ENCODE results near the gene SRGAP3.
"Not testable (repeated sequence)": the region's sequence is repeated elsewhere in the genome, so short reads cannot be mapped to it uniquely, and the experiment has no call there.

Gene SRGAP3

DNA sequence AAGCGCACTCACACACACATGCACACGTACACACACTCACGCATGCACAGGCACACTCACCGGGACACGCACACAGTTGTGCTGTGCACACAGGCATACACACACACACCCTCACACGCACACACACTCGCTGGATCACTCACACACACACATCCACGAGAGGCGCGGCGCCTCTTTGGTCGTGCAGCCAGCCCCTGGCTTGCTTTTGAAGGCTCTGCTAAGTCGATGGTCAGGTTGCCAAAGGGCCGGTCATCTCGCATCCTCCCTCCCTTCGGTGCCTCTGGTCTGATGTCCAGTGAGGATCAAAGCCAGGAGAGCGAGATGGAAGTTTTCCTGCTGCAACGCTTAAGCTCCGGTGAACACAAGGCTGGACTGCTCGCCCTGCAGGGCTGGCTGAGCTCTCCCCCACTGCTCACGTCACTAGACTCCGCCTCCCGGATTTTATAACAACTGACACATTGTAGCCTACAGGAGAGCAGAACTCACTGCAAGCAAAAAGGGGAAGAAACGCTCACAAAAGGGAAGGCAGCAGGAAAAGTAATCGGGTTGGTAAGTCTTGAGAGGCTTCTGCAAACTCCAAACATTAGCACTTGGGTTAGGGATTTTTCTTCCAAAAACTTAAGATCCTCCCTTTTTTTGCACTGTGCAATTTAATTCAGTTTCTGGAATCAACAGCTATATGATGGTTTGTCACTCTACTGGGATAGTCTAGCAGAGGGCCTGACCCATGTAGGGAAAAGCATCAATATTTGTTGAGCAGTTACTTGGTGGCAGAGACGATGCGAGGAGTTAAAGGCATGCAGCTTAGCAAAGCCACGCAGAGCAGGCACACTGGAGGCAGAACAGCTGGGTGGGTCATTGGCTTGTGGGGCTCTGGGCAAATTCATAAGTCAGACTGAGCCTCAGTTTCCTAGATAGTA is at the start of gene SRGAP3:
TSS of gene SRGAP3 (minus strand) at position 374 of the 920 bp plus-strand sequence. CDS start 695 bp downstream, outside the sequence.
- DNase-seq, result peak; percentile 64 to 67

DNA sequence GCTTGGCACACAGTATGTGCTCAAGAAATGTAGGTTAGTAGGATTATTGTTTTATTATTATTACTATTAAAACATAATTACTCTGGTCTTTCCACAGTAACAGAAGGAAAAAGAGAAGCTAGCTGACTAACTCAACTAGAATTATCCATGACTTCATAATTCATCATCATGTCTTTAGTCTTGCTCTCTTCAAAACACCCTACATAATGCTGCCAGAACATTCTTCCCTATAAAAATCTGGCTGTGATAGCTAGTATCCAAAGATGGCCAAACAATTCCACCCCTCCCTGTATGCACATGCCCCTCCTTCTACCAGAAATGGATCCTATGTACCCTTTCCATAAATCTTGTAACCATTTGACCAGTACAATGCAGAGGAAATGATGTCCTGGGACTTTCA is 48.8 kb upstream of the SRGAP3 start:
- DNase-seq, result no peak

DNA sequence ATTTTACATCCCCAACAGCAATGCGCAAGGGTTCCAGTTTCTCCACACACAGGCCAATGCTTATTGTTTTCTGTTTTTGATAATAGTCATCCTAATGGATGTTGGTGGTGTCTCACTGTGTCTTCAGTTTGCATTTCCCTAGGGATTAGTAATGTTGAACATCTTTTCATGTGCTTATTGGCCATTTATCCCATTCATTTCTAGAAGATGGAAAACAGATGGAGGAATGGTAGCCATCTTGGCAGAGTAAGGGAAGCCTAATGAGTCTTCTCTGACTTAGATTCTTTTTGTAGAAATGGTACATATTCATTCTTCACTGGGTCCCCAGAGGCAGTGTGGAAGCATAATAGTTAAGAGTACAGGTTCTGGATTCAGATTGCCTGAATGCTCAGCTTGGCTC is 46.8 kb upstream of the SRGAP3 start:
- DNase-seq, result no peak

GRCh38 chr3:9295007-9295406 is 45.6 kb upstream of the SRGAP3 start:
- DNase-seq, result no peak

- not testable (repeated sequence) for DNase-seq
These were observed 44.5 kb upstream of the SRGAP3 start for GRCh38 chr3:9293953-9294352.

DNA sequence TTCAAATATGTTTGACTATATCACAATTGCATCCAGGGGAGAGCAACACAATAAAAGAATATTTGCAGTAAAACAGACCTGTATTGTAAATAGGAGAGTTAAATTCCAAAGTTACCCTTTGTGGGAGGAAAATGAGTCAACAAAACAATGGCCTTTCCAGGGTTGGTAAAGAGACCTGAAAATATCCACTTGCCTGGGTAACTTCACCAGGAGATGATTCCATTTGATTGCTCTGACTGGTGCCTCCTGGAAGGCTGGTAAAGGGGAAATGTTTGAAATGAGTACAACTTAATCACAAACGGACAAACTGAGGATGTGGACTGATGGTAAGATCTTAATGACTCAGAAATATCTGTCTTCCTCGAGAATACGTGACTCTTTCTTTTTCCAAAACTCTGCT is 43.6 kb upstream of the SRGAP3 start:
- no peak for DNase-seq

DNA sequence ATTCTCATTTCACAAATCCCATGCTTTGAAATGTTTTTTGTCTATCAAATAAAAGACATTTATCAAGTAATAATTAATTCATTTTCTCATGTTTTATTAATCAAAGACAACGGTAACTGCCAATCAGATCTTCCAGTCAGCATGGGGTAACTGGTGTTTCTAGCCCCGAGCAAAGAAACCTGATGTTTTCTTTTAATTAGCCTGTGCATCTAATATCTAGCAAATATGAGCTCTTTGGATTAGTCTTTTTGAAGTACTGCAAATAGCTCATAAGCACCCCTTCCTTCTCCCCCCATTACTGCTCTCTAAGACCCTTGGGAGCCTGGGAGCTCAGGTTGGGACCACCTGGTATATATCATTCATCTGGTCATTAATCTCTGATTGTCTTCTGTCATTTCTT is 43.1 kb upstream of the SRGAP3 start:
- DNase-seq, result no peak

GRCh38 chr3:9291821-9292410 is 42.5 kb upstream of the SRGAP3 start:
- no peak for DNase-seq

DNA sequence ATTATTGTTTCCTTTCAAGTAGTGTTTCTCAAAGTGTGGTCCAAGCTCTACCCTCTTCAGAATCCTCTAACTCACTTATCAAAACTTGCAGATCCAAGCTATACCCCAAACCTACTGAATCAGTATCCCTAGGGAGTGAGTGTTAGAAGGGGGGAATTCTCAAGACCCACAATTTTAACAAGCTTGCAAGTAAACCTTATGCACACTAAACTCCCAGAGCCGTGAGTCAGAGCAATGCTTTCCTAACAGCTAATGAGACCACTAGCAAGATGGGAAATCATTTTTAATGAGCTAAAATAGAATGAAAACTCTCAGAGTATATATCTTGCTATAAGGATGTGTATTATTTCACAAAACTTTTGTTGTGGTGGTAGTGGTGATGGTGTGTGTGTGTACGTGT is 41.1 kb upstream of the SRGAP3 start:
- DNase-seq, result no peak

- not testable (repeated sequence) for DNase-seq
These were observed 32.1 kb upstream of the SRGAP3 start for GRCh38 chr3:9281533-9281932.

DNA sequence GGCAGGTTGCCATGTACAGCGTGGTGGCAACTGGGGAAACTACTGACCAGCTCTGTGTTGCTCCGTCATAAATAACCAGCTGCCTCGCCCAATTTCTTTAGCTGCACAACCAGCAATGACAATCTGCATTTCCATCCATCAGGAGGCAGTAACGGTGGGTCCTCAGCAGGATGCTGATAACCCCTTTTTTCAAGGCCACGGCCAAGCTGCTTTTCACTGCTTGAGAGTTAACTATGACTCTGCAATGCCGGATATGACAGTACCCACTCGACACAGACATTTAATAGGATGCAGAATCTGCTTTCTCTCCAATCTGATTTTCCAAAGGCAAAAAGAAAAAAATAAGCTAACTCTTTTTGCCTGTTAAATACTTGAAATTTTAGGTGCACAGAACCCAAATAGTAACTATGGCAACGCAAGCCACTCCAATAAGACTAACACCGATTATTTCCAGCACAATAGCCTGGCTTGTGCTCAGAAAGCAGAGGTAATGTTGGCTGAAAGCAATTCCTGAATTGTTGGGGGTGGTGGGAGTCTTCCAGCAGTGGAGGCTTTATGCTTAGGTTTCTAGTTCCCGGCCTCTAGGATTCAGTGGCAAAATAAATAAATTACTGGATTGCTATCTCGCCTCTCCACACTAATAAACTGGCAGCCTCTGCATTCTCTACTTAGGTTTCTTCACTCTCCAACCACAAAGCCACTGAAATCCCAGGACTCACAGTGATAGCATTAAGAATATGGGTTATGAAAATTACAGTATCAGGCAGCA is 31.2 kb upstream of the SRGAP3 start:
- DNase-seq, result no peak

DNA sequence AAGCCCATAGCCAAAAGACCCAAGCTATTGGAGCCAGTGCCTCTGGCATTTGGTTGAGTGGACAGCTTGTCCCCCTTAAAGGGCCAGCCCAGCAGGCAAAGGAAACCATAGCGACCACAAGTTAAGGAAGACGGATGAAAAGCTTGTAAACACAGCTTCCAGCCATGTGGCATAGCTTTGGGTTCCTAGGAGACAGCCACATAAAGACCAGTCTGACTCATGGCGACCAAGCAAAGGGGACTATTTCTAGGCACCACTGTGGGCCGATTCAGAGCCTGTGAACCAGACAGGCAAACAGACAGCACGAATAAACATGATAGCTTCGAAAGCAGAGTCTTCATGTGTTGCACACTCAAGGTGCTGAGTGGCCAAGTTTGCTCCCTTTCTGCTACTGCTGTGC is 30.5 kb upstream of the SRGAP3 start:
- no peak for DNase-seq

GRCh38 chr3:9278498-9278897 is 29.1 kb upstream of the SRGAP3 start:
- no peak for DNase-seq

GRCh38 chr3:9278085-9278484 is 28.6 kb upstream of the SRGAP3 start:
- no peak for DNase-seq

- no peak for DNase-seq
These were observed 27.4 kb upstream of the SRGAP3 start for GRCh38 chr3:9276761-9277370.

- DNase-seq, result no peak
These were observed 22.5 kb upstream of the SRGAP3 start for GRCh38 chr3:9271903-9272302.

- DNase-seq, result no peak
These were observed 21.3 kb upstream of the SRGAP3 start for GRCh38 chr3:9270704-9271103.

- no peak for DNase-seq
These were observed 17.3 kb upstream of the SRGAP3 start for GRCh38 chr3:9266716-9267115.

DNA sequence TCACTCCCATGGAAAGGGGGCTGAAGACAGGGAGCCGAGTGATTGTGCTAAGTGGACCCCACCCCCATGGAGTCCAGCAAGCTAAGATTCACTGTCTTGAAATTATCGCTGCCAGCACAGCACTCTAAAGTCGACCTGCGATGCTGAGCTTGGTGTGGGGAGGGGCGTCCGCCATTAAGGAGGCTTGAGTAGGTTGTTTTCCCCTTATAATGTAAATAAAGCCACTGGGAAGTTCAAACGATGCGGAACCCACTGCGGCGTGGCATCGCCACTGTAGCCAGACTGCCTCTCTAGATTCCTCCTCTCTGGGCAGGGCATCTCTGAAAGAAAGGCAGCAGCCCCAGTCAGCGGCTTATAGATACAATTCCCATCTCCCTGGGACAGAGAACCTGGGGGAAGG is 10.9 kb upstream of the SRGAP3 start:
- DNase-seq, result no peak

- DNase-seq, result no peak
These were observed 7.6 kb upstream of the SRGAP3 start for GRCh38 chr3:9257092-9257491.

GRCh38 chr3:9255976-9256375 is 6.5 kb upstream of the SRGAP3 start:
- DNase-seq, result no peak

- no peak for DNase-seq
These were observed 5.3 kb upstream of the SRGAP3 start for GRCh38 chr3:9254764-9255163.

DNA sequence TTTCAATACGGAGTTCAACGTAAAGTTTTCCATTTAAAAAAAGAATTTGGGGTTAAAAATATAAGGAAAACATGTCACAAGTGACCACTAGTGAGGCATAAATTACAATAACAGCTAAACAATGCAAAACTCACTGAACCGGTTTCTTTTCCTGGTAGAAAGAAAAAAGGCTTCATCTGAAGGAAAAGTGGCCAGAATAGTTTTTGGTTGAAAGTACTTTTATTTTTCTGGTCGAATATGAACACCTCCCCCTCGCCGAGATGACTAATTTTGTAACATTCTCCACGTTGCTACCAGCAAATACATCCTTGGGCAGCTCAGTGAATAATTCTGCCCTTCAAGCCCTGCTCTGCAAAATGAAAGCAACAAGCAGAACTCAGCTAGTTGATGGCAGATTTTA is 3.9 kb upstream of the SRGAP3 start:
- no peak for DNase-seq
